ENCODE data around the gene ZNF385A. TPM values are rescaled to one million over a fixed set of nuclear protein-coding genes. Genes with fewer than 3 reads are reported as not detected.
A peak's percentile ranks its signal among the peaks of the same experiment; 100 is the strongest.

The ZNF385A gene
- total RNA-seq, 1 experiment from 2014 or later: 5.9 TPM

DNA sequence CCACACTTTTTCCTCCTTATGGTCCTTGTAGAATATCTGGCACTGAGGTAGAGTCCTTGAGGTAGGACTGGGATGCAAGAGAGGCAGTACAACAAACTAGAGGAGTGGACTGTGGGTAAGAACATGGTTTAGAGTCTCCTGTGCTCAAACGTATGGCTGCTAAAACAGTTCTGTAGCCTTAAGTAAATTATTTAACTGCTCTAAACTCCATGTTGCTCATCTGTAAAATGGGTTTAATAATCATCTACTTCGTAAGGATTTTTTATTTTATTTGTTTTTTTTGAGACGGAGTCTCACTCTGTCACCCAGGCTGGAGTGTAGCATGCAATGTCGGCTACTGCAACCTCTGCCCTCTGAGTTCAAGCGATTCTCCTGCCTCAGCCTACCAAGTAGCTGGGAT lies 63.2 kb downstream of the ZNF385A start:
- no peaks in the 10 kb centered on the region for H3K27me3 ChIP-seq (ENCODE audit: control insufficient read depth, insufficient read depth, low read length)
- BruUV-seq (replicated peaks): no TSS peak
- no peak overlapping the region for H3K4me3 ChIP-seq (ENCODE audit: low read depth in 2 of 2, low read length in 2 of 2)
- in situ Hi-C loops (cut with HindIII; ENCODE audit: low pct_unique_long_range_greater_than_20kb, low sequenced_read_pairs) (no loop called here), intact Hi-C loops (cut with micrococcal nuclease; ENCODE audit: unreplicated experiment) (no loop called here)
- H3K27ac ChIP-seq (ENCODE audit: low read length): no peak overlapping the region
- DNase-seq (ENCODE audit: low read depth, low spot score): no peak
- H3K9me3 ChIP-seq (ENCODE audit: control insufficient read depth, insufficient read depth, low read depth, low read length): no peaks in the 10 kb centered on the region
- H3K4me1 ChIP-seq (ENCODE audit: control insufficient read depth, insufficient read depth, low read length): peaks cover under 1% of the 10 kb centered on the region
- ChIA-PET POLR2A (interaction anchor here (0.7 to 1.0 kb wide), 2 partner anchors 41 to 51 kb away, joined by 3 to 6 read pairs; partner anchors contain the start of genes CBX5 and HNRNPA1), CTCF (interaction anchor here (1.3 kb wide), 1 partner anchor 15 kb away, joined by 4 read pairs; no protein-coding TSS in a partner anchor)
- TF ChIP-seq, protein P1, sequence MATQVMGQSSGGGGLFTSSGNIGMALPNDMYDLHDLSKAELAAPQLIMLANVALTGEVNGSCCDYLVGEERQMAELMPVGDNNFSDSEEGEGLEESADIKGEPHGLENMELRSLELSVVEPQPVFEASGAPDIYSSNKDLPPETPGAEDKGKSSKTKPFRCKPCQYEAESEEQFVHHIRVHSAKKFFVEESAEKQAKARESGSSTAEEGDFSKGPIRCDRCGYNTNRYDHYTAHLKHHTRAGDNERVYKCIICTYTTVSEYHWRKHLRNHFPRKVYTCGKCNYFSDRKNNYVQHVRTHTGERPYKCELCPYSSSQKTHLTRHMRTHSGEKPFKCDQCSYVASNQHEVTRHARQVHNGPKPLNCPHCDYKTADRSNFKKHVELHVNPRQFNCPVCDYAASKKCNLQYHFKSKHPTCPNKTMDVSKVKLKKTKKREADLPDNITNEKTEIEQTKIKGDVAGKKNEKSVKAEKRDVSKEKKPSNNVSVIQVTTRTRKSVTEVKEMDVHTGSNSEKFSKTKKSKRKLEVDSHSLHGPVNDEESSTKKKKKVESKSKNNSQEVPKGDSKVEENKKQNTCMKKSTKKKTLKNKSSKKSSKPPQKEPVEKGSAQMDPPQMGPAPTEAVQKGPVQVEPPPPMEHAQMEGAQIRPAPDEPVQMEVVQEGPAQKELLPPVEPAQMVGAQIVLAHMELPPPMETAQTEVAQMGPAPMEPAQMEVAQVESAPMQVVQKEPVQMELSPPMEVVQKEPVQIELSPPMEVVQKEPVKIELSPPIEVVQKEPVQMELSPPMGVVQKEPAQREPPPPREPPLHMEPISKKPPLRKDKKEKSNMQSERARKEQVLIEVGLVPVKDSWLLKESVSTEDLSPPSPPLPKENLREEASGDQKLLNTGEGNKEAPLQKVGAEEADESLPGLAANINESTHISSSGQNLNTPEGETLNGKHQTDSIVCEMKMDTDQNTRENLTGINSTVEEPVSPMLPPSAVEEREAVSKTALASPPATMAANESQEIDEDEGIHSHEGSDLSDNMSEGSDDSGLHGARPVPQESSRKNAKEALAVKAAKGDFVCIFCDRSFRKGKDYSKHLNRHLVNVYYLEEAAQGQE (IDR thresholded peaks at IDR 0.05; ENCODE audit: insufficient read depth in 1 of 2, low read depth in 2 of 2, low read length in 1 of 2): no peak
- TF ChIP-seq POLR2AphosphoS5 (IDR thresholded peaks at IDR 0.05; ENCODE audit: low read depth, low read length) (no peak), TCF7L2 (IDR thresholded peaks at IDR 0.05; ENCODE audit: low read depth, low read length) (no peak), SIN3A (IDR thresholded peaks at IDR 0.05; ENCODE audit: borderline replicate concordance, insufficient read depth, low read depth, low read length) (no peak)
- TF ChIP-seq, protein P2, sequence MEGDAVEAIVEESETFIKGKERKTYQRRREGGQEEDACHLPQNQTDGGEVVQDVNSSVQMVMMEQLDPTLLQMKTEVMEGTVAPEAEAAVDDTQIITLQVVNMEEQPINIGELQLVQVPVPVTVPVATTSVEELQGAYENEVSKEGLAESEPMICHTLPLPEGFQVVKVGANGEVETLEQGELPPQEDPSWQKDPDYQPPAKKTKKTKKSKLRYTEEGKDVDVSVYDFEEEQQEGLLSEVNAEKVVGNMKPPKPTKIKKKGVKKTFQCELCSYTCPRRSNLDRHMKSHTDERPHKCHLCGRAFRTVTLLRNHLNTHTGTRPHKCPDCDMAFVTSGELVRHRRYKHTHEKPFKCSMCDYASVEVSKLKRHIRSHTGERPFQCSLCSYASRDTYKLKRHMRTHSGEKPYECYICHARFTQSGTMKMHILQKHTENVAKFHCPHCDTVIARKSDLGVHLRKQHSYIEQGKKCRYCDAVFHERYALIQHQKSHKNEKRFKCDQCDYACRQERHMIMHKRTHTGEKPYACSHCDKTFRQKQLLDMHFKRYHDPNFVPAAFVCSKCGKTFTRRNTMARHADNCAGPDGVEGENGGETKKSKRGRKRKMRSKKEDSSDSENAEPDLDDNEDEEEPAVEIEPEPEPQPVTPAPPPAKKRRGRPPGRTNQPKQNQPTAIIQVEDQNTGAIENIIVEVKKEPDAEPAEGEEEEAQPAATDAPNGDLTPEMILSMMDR (IDR thresholded peaks at IDR 0.05): no peak
- no peak for ATAC-seq
- H3K36me3 ChIP-seq (ENCODE audit: control insufficient read depth, insufficient read depth, low read length): peaks cover 3% of the 10 kb centered on the region; the same call in 1 of the 2 replicates

Small RNAs within 50 kb of the gene (microRNA-seq; reads per million reads assigned to microRNA genes)
- gene MIR148B (ENCODE audit: unreplicated experiment): 614 reads per million, percentile 75 among the genes with 10 or more reads in this experiment

Other genes with a start within 250 kb of the ZNF385A start
- 43.3 TPM for gene SMUG1, start 195.7 kb downstream of the ZNF385A start, total RNA-seq (2021; ENCODE audit: unreplicated experiment)
- 130 TPM for gene CBX5, start 104.6 kb downstream of the ZNF385A start, total RNA-seq (2021; ENCODE audit: unreplicated experiment)
- 689 TPM for gene HNRNPA1, start 104.0 kb downstream of the ZNF385A start, total RNA-seq (2021; ENCODE audit: unreplicated experiment)
- 0.26 TPM for gene NFE2, start 83.7 kb downstream of the ZNF385A start, total RNA-seq (2021; ENCODE audit: unreplicated experiment)
- gene COPZ1, start 59.6 kb downstream of the ZNF385A start, total RNA-seq (2021; ENCODE audit: unreplicated experiment): 175 TPM
- gene GPR84, start 20.2 kb downstream of the ZNF385A start, total RNA-seq (2021; ENCODE audit: unreplicated experiment): not detected
- gene ITGA5, start 34.5 kb upstream of the ZNF385A start, total RNA-seq (2021; ENCODE audit: unreplicated experiment): 75.8 TPM
- 0.49 TPM for gene GTSF1, start 88.9 kb upstream of the ZNF385A start, total RNA-seq (2021; ENCODE audit: unreplicated experiment)
- gene NCKAP1L, start 113.0 kb upstream of the ZNF385A start, total RNA-seq (2021; ENCODE audit: unreplicated experiment): 0.33 TPM
- not detected for gene PDE1B, start 164.9 kb upstream of the ZNF385A start, total RNA-seq (2021; ENCODE audit: unreplicated experiment)
- 0.23 TPM for gene PPP1R1A, start 203.9 kb upstream of the ZNF385A start, total RNA-seq (2021; ENCODE audit: unreplicated experiment)

All from Panc1 (cell line).